LNCaP clone FGC (cell line): ENCODE measurements around the gene ITGB7.

Experiments used
- DNase-seq: peaks from one replicate; pipeline ENCODE4 v3.0.0-alpha.2; 2011; ENCODE audit warnings: low read depth
- H3K4me3 ChIP-seq: 2 replicates; pipeline ENCODE4 v1.5.1; 2011; ENCODE audit warnings: mild to moderate bottlenecking, low read depth, low read length, control low read depth
- CTCF ChIP-seq: IDR thresholded peaks from 2 replicates; pipeline ENCODE4 v1.5.1; 2012; ENCODE audit warnings: mild to moderate bottlenecking; ENCODE audit not compliant: control insufficient read depth, insufficient read depth; ENCODE audit errors: extremely low read depth

ITGB7 gene

GRCh38 chr12:53230108-53230845 lies 23.2 kb upstream of the ITGB7 start:
- no peak for TF ChIP-seq CTCF
- no peak overlapping the region for H3K4me3 ChIP-seq
- DNase-seq: no peak

- no peak for TF ChIP-seq CTCF
- no peak overlapping the region for H3K4me3 ChIP-seq
- no peak for DNase-seq
These were observed 22.4 kb upstream of the ITGB7 start for GRCh38 chr12:53229454-53229853.

- DNase-seq: no peak
- no peak for TF ChIP-seq CTCF
- H3K4me3 ChIP-seq: no peak overlapping the region
These were observed 20.8 kb upstream of the ITGB7 start for GRCh38 chr12:53227836-53228235.

GRCh38 chr12:53227341-53227740 lies 20.3 kb upstream of the ITGB7 start:
- H3K4me3 ChIP-seq: no peak overlapping the region
- no peak for DNase-seq
- TF ChIP-seq CTCF: no peak

GRCh38 chr12:53226815-53227214 lies 19.8 kb upstream of the ITGB7 start:
- TF ChIP-seq CTCF: no peak
- no peak for DNase-seq
- H3K4me3 ChIP-seq: no peak overlapping the region

GRCh38 chr12:53225635-53226424 lies 18.8 kb upstream of the ITGB7 start:
- H3K4me3 ChIP-seq: no peak overlapping the region
- no peak for DNase-seq
- no peak for TF ChIP-seq CTCF
